MM.1S (cell line): ENCODE measurements around the gene STN1.

Source experiments
- DNase-seq: peaks from one replicate; pipeline ENCODE4 v3.0.0-alpha.2; 2015
- H2AFZ ChIP-seq: fragments of 300-600 bp; sonication (generic); 2 replicates; pipeline ENCODE4 v1.6.0; 2016; ENCODE audit warnings: antibody characterized with exemption, low read length
- H3F3A ChIP-seq: fragments of 300-600 bp; sonication (generic); 2 replicates; pipeline ENCODE4 v1.6.1; 2016; ENCODE audit warnings: mild to moderate bottlenecking, antibody characterized with exemption, low read length, moderate library complexity, mixed read lengths; ENCODE audit not compliant: insufficient read depth
- H3K27ac ChIP-seq: fragments of 300-600 bp; sonication (generic); 2 replicates; pipeline ENCODE4 v1.5.1; 2016; ENCODE audit warnings: mild to moderate bottlenecking, low read length
- H3K27me3 ChIP-seq: fragments of 300-600 bp; sonication (generic); replicated peaks from 2 replicates; pipeline ENCODE4 v1.6.0; 2016; ENCODE audit warnings: low read length; ENCODE audit not compliant: insufficient read depth
- H3K36me3 ChIP-seq: fragments of 300-600 bp; sonication (generic); replicated peaks from 2 replicates; pipeline ENCODE4 v1.6.1; 2016; ENCODE audit warnings: mild to moderate bottlenecking, low read length, mixed read lengths; ENCODE audit not compliant: insufficient read depth
- H3K4me1 ChIP-seq: fragments of 300-600 bp; sonication (generic); 2 replicates; pipeline ENCODE4 v1.6.1; 2016; ENCODE audit warnings: low read length, mixed read lengths
- H3K4me2 ChIP-seq: fragments of 300-600 bp; sonication (generic); 2 replicates; pipeline ENCODE4 v1.6.0; 2016; ENCODE audit warnings: low read depth, low read length
- H3K4me3 ChIP-seq: fragments of 300-600 bp; sonication (generic); 2 replicates; pipeline ENCODE4 v1.5.1; 2016; ENCODE audit warnings: low read length, mixed read lengths
- H3K79me2 ChIP-seq: fragments of 300-600 bp; sonication (generic); 2 replicates; pipeline ENCODE4 v1.6.1; 2016; ENCODE audit warnings: mixed run types, low read length, mixed read lengths
- H3K9ac ChIP-seq: fragments of 300-600 bp; sonication (generic); 2 replicates; pipeline ENCODE4 v1.6.1; 2016; ENCODE audit warnings: low read length, mixed read lengths
- H3K9me2 ChIP-seq: fragments of 300-600 bp; sonication (generic); replicated peaks from 2 replicates; pipeline ENCODE4 v1.6.1; 2016; ENCODE audit warnings: mild to moderate bottlenecking, low read length, mixed read lengths; ENCODE audit not compliant: insufficient read depth
- H3K9me3 ChIP-seq: fragments of 300-600 bp; sonication (generic); replicated peaks from 2 replicates; pipeline ENCODE4 v1.6.1; 2016; ENCODE audit warnings: mild to moderate bottlenecking, low read length, mixed read lengths; ENCODE audit not compliant: insufficient read depth
- H4K20me1 ChIP-seq: fragments of 300-600 bp; sonication (generic); 2 replicates; pipeline ENCODE4 v1.6.1; 2016; ENCODE audit warnings: mild to moderate bottlenecking, low read length, moderate library complexity, mixed read lengths; ENCODE audit not compliant: insufficient read depth
- CTCF ChIP-seq: fragments of 300-600 bp; sonication (generic); IDR thresholded peaks from 2 replicates; pipeline ENCODE4 v1.5.1; 2016; ENCODE audit warnings: antibody characterized with exemption, low read length, mixed read lengths
- EZH2 ChIP-seq: fragments of 300-600 bp; sonication (generic); optimal IDR thresholded peaks from 2 replicates; pipeline ENCODE3; 2017; ENCODE audit warnings: low read depth, mild to moderate bottlenecking, antibody characterized with exemption, low read length, mixed read lengths
- EZH2phosphoT487 ChIP-seq: fragments of 300-600 bp; sonication (generic); IDR thresholded peaks from 2 replicates; pipeline ENCODE4 v1.6.1; 2018; ENCODE audit warnings: antibody characterized with exemption, low read length

Gene STN1

GRCh38 chr10:103885617-103886016 lies 32.4 kb downstream of the STN1 start:
- no peaks in the 10 kb centered on the region for H3K9me3 ChIP-seq
- H3F3A ChIP-seq: no peaks in the 10 kb centered on the region
- H4K20me1 ChIP-seq: no peaks in the 10 kb centered on the region
- H3K27ac ChIP-seq: no peak overlapping the region
- H2AFZ ChIP-seq: no peak overlapping the region
- H3K9me2 ChIP-seq: no peaks in the 10 kb centered on the region
- TF ChIP-seq EZH2 (no peak), EZH2phosphoT487 (no peak), CTCF (no peak)
- no peak overlapping the region for H3K4me2 ChIP-seq
- no peaks in the 10 kb centered on the region for H3K79me2 ChIP-seq
- no peak overlapping the region for H3K4me3 ChIP-seq
- peaks cover 4% of the 10 kb centered on the region; the same call in 1 of the 2 replicates for H3K4me1 ChIP-seq
- H3K9ac ChIP-seq: no peak overlapping the region
- no peaks in the 10 kb centered on the region for H3K27me3 ChIP-seq
- no peak for DNase-seq
- H3K36me3 ChIP-seq: no peaks in the 10 kb centered on the region

GRCh38 chr10:103884681-103885139 lies 33.3 kb downstream of the STN1 start:
- Histone ChIP-seq H3K4me3 (no peak overlapping the region), H3K9me2 (no peaks in the 10 kb centered on the region), H3K27ac (no peak overlapping the region), H3K9ac (no peak overlapping the region), H3K79me2 (no peaks in the 10 kb centered on the region), H3F3A (no peaks in the 10 kb centered on the region), H2AFZ (no peak overlapping the region), H3K27me3 (no peaks in the 10 kb centered on the region), H3K9me3 (no peaks in the 10 kb centered on the region), H3K4me2 (no peak overlapping the region), H4K20me1 (no peaks in the 10 kb centered on the region), H3K36me3 (no peaks in the 10 kb centered on the region), H3K4me1 (peaks cover 4% of the 10 kb centered on the region; the same call in 1 of the 2 replicates)
- peak; percentile 27 for DNase-seq
- TF ChIP-seq CTCF (peak; percentile 80), EZH2 (no peak)

GRCh38 chr10:103882285-103883007 lies 35.5 kb downstream of the STN1 start:
- no peak for TF ChIP-seq EZH2phosphoT487
- no peak for TF ChIP-seq EZH2
- TF ChIP-seq CTCF: no peak
- Histone ChIP-seq H3K27ac (no peak overlapping the region), H3K4me3 (no peak overlapping the region), H3K36me3 (no peaks in the 10 kb centered on the region), H3K9ac (no peak overlapping the region), H3K4me2 (no peak overlapping the region), H3K9me3 (no peaks in the 10 kb centered on the region), H3K9me2 (no peaks in the 10 kb centered on the region), H2AFZ (no peak overlapping the region), H3K79me2 (no peaks in the 10 kb centered on the region), H3K27me3 (no peaks in the 10 kb centered on the region), H3F3A (no peaks in the 10 kb centered on the region), H4K20me1 (no peaks in the 10 kb centered on the region), H3K4me1 (peaks cover 4% of the 10 kb centered on the region; the same call in 1 of the 2 replicates)
- DNase-seq: no peak
